ENCODE measurements around the gene LCTL.
"Not testable (repeated sequence)": the region's sequence is repeated elsewhere in the genome, so short reads cannot be mapped to it uniquely, and the experiment has no call there.

LCTL gene

DNA sequence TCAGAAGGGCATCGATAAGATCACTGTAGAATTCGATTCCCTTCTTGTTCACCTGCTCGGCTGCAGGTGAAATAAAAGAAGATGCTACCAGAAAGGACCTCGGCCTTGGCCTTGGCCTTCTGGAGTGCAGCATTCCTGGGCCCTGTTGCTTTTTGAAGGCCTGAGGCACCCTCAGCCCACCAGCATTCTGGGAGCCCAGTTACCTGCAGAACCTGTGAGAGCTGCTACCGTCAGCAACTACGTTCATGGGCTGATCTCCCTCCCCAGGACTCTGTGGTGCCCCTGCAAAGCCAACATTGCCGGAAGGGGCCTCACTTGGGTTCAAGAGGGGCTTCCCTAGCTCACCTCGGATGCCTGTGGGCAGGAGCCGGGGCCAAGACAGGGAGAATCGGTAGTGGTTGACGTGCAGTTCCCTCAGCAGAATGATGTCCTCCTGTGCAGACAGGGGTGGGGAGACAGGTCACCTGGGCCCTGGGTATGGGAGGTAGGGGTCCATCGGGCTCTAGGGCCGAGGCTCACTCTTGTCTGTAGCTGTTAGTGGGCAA is 2.2 kb downstream of the LCTL start:
- DNase-seq: no peak

DNA sequence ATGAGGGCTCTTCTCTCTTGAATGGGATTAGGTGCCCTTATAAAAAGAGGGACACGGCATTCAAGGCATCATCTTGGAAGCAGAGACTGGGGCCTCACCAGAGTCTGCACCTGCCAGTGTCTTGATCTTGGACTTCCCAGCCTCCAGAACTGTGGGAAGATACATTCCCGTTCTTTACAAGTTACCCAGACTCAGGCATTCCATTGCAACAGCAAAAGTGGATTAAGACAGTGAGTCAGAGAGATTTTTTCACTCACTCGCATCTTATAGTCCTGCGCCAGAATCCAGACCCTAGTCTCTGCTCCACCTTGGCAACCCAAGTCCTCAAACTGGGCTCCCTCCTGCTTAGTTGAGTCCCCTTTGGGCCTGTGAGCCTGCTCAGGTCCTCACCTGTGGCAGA is 2.7 kb downstream of the LCTL start:
- DNase-seq: no peak

DNA sequence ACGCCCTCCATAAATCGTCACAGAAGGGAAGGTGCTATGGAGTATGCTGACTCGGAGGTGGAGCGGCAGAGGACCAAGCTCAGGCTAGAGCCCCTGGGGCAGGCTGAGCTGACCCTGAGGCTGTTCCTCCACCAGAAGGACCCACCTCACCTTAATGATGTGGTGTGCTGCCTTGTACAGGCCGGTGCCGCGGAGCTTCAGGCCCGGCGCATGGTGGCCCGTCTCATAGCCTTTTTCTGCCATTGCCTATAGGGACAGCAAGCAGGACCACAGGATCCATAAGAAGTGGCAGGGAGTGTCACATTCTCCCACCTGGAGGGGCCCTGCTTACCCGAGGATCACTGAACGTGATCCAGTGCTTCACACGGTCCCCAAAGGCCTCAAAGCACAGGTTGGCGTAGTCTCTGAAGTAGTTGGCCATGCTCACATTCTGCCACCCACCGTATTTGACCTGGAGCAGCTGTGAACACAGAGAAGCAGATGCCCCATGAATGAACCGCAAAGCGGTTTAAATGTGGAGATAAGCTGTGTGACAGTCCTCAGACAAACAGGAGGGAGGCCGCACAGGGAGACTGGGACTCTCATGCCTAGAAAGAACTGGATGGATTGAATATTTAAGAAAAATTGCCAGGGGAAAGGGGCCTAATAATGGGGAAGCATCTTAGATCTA is 4.8 kb downstream of the LCTL start:
- no peak for DNase-seq

DNA sequence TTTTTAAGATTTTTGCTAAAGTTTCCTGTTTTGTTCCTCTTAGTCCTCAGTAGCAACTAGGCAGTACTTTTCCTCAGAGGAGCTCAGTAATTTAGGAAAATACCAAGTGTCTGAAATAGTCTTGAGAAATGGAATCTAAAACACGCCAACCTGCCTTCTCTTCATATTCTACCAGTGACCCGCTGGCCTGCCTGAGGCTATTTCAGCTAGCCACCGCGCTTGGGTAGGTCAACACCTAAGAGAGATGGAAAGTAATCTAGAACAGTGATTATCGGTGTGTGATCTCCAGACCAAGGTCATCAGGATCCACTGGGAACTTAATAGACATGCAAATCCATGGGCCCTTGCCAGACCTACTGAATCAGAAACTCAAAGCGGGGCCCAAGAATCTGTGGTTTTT is 7.5 kb downstream of the LCTL start:
- DNase-seq: no peak

DNA sequence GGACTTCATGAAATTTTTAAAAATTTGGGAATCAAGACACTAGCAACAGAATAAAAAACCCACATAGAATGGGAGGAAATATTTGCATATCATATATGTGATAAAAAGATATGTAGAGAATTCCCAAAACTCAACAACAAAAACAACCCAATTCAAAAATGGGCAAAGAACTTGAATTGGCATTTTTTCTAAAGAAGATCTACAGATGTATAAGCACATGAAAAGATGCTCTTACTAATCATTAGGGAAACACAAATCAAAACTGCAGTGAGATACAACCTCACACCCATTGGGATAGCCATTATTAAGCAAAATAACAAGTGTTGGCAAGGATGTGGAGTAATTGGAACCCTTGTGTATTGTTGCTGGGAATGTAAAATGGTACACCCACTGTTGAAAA is 10.1 kb downstream of the LCTL start:
- DNase-seq: no peak

DNA sequence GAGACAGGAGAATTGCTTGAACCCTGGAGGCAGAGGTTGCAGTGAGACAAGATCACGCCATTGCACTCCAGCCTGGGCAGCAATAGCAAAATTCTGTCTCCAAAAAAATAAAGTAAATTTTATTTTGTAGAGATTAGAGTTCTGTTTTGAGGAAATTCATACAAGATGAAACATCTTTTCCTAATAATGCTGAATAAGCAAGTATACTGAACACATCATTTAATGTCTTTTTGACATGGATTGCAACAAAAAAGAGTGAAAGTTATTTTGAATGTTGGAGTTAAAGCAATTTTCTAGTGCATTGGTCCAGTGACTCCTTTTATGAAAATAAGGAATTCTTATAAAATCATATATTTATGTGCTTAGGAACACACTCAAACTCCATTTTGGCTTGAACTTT is 20.5 kb downstream of the LCTL start:
- DNase-seq: no peak

DNA sequence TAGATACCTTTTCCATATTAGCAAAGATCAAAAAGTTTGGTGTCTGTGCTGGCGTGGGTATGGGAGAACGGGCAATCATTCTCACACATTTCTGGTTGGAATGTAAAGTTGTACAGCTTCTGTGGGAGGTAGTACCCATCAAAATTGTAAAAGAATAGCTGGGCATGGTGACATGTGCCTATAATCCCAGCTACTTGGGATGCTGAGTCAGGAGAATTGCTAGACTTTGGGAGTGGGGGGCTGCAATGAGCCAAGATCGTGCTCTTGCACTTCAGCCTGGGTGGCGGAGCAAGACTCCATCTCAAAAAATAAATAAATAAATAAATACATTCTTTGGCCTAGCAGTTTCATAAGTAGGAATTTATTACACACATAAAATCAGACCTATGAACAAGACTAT is 22.9 kb downstream of the LCTL start:
- no peak for DNase-seq

DNA sequence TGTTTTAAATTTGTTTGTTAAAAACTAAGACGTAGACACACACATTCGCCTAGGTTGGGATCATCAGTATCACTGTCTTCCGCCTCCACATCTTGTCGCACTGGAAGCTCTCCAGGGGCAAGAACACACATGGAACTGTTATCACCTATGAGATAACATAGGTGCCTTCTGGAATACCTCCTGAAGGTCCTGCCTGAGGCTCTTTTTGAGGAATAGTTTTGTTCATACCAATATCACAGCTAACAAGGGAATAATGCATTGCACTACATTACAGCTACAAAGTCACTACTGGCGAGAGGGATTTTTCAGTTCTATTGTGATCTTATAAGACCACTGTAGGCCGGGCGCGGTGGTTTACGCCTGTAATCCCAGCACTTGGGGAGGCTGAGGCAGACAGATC is 30.7 kb downstream of the LCTL start:
- DNase-seq: no peak

DNA sequence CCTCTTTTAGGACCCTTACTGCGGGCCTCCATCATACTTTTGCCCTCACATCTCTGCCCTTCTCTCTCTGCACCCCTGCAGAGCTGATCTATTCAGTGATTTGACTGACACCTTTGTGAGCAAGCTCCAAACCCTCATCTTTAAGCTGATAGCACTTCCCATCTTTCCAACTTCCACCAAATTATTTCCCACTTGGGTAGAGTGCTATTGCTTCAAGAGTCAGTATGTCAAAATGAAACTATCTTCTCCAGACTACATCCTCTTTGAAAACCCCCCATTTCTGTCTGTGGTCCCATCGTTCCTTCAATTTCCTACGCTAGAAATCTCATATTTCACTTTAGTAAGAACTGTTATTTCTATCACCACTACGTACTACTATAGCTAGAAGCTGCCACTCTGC is 41.0 kb downstream of the LCTL start:
- DNase-seq: no peak

DNA sequence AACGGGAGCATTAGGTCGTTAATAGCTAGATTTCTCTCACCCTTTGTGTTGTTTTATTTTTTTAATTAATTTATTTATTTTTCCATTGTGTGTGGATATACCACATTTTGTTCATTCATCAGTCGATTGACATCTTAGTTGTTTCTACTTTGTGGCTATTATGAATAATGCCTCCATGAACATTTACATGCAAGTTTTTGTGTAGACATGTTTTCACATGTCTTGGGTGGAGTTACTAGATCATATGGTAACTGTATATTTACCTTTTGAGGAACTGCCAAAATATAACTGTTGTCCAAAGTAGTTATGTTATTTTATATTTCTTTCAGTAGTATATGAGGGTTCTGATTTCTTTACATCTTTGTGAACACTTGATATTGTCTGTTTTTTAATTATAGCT is 41.9 kb downstream of the LCTL start:
- no peak for DNase-seq

DNA sequence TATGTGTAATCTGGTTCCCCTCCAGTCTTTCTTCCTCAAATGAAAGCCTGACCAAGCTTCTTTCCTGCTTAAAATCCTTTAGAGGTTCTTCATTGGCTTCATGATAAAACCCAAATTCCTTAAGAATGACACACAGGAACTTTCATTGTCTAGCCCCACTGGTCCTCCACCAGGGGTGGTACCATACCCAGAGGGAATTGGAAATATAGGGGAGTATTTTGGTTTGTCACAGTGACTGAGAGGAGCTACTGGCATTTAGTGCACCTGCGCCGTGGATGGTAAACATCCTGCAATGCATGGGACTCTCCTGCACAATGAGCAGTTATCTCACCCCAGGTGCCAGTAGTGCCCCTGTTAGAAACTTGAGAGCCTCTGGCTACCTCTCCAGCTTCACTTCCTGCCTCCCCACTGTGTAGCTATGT is 49.9 kb downstream of the LCTL start:
- no peak for DNase-seq

DNA sequence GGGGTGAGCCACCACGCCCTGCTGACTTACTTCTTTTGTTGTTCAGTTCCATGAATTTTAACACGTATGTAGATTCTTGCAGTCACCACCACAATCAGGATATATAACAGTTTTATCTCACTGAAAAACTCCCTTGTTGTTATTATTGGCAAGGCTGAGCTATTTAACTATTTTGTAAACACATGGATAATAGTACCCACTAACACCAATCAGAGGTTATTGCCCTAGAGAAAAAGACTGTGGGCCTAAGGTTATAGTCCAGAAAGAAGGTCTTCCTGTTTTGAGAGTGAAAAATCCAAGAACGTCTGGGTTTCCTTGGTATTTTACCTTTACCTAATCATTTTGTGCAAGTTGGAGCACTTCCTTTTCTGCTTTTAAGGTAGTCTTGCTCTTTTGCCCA is 51.2 kb downstream of the LCTL start:
- DNase-seq: no peak

DNA sequence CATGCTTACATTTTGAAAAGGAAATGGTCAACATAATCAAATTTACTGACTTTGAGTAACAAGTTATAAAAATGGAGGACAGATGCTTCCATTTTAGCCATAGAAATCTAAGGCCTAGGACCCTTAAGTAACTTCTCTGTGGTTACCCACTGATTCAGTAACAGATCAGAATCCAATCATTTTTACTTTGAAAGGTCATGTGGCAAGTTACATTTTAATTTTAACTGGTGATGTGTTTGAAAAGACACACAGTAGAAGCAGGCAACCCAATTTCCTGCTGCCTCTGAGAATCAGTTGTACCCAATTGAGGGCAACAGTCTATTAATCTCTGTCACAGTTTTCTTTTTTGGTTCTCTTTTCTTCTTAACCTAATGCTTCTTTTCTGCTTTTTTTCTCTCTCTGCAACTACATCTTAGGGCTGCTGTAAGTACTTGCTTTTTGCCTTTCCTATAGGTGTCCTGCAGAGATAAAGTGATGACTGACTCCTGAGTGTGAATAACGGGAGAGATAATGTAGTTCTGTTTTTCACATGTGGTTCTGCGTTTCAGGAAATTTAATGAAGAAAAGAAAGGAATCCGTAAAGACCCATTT is 57.4 kb downstream of the LCTL start:
- no peak for DNase-seq

DNA sequence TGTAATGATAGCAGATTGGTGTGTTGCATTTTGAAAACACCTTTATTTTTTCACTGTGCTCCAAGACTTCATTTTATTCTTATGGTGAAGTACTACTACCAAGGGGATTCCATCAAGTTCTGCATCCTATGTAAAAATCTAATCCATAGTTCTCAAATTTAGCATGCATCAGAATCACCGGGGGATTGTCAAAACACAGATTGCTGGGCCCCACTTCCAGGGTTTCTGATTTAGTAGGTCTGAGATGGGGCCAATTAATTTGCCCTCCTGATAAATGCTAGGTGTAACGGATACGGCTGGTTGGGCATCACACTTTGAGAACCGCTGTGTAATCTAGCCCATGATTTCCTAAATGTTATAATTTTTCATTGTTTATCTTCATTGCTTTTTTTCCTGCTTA is 60.0 kb downstream of the LCTL start:
- no peak for DNase-seq

DNA sequence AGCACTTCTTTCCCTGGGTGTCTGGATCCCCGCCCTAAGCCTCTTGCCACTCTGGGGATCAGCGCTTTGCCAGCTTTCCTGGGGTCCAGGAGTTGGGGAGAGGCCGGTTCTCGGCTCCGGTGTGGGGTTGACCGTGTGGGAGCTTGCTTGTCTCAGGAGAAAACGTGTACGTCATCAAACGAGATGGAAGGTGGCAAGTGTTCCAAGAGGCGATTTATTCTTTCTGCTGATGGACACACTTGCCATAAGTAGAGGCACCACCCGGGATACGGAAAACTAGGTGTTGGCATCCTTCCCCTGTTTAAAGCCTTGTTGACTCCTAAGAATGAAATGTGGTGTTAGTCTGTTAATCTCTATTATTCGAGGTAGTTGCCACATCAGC is 60.4 kb downstream of the LCTL start:
- no peak for DNase-seq

DNA sequence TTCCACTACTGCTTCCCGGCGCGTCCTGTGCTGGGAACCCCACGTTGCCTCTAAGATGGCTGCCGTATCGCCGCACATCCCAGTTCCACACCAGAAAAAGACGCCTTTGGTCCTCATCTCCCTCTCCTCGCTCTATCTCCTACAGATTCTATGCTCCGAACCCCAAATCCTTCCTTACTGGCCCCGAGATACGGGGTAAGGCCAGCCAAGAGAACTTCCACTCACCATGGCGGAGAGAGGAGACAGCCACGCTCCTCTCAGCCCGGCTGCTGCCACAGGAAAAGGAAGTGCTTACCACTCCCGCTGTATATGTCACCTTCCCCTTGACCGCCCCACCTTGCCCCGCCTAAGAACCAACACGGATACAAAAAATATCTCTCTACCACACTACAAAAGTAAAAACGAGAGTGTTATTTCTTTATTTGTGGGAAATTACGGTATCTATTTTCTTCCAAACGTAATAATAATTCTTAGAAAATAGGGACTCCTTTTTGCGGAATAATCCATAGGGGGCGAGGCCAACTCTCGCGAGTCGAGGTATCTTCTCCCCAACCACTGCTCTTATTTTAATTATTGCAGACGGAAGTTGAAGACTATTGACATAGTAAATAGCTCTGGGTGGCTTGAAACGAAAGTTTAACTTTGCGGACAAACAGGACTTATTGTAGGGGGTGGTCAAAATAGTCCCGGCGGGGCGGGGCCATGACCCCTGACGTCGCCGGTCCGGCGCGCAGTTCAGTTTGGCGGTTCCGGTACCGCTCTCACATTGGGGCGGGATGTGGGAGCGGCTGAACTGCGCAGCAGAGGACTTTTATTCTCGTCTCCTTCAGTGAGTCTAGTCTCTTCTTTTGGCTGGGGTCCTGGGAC is 61.0 kb downstream of the LCTL start, which contains the start of the genes RPL4 and ZWILCH:
Gene RPL4 (minus strand): TSS at position 293 of the 867 bp plus-strand sequence. CDS start 65 bp downstream, at position 228.
Gene ZWILCH (plus strand): TSS at position 764 of the 867 bp plus-strand sequence. CDS start 13 bp downstream, at position 777.
- DNase-seq: peak; percentile 72

DNA sequence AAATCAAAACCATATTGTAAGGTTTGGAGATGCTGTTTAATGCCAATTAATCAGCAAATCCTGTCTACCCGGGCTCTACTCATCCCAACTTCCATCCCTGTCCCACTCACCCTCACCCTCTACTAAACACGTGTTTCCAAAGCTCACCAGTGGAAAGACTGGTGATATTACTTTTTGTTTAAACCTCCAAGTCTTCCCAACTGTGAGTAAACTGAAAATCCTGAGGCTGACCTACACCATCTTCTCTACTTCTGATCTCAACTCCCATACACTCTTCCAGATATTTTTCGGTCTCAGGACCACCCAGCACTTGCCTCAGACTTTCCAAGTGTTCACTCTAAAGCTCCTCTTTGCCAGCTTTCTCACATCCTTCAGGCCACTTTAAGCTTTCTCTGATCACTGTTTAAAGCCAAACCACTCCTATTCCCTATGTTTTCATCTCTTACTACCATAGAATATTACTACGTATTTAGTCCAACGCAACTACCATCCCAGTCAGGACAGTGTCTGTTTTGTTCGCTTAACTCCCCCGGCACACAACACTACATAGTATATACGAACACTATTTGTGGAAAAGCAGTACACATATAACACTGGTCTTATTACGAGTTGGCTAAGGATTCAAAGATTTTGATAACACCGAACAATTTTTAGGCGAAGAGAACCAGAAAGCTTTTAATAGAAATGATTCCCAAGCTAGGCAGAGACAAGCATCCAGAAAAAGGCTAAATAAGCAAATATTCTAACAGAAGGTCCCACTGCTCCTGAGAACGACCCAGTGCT is 61.8 kb downstream of the LCTL start:
- no peak for DNase-seq

DNA sequence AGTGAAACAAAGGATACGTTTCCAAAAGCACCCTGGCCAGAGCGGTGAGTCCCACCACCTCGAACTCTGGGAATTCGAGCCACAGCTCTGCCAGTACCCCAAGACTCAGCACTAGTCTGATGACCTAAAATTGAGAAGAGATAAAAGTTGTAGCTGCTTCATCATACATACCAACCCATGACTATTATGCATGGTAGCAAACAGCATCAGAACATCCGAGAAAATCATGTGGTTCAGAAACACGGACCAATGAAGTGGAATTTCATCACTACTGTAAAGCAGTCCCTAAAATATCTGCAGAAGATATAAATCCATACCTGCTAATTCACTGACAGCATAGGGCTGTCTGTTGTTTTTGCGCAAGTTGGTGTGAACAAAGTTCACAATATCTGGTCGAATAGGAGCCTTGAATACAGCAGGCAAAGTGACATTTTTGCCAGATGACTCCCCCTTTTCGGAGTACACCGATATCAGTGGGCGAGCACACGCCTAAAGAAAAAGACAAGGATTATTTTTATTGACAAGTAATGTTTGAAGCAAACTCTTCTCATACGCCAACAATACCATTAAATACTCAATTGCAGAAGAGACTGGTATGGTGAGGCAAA is 62.7 kb downstream of the LCTL start:
- not testable (repeated sequence) for DNase-seq

DNA sequence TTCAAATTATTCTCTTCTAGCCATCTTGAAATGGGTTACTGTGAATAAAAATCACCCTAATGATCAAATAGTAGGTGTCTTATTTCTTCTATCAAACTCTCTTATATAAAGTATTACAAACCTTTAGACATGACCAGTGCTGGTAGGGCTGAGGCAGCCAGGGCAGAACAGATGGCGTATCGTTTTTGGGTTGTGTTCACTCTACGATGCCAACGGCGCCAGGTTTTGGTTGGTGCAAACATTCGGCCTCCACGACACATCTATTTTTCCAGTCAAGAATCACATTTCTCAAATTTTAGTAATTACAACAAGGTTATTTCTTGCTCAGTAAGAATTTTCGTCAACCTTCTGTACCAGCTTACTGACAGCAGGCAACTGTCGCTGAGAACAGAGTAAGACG is 63.3 kb downstream of the LCTL start:
- no peak for DNase-seq

DNA sequence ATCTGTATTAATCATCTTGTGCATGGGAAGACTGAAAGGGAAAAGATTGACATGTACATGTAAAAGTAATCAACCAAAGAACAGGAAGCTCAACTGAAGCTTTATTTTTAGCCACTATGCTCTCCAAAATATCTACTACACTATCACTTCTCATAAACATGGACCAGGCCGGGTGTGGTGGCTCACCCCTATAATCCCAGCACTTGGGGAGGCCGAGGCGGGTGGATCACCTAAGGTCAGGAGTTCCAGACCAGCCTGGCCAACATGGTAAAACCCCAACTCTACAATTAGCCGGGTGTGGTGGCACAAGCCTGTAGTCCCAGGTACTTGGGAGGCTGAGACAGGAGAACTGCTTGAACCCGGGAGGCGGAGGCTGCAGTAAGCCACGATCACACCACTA is 65.5 kb downstream of the LCTL start:
- DNase-seq: not testable (repeated sequence)

DNA sequence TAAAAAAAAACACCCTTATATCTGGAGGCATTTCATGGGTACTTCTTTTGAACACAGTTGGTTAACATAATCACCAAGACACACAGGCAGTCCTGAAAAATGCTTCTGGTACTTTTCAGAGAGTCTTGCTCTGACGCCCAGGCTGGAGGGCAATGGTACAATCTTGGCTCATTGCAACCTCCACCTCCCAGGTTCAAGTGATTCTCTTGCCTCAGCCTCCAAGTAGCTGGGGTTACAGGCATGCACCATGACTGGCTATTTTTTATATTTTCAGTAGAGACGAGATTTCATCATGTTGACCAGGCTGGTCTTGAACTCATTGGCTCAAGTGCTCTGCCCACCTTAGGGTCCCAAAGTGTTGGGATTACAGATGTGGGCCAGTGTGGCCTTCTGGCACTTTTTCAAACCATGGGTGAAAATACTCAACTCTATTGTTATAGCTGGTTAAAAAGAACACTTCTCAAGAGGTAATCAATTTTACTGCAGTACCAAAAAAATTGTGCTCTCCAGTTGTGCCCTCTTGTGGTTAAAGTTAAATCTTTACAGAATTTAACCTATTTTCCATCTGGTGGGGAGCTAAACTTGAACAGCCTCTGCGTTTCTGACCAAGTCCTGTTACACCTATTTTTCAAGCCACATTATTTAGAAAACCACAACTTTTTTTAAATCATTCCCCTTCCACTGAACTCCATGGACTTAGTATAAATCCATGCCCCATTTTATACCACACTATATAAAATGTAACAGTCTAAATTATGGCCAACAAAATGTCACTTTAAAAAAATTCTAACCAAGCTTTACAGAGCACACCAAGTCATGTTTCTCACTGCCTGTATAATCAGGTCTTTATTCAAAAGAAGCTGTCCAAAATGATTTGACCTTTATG is 67.1 kb downstream of the LCTL start:
- no peak for DNase-seq

Measured in T-helper 9 cell (primary cell).